ENCODE measurements around the gene ZNF718.
"Not testable (repeated sequence)": the region's sequence is repeated elsewhere in the genome, so short reads cannot be mapped to it uniquely, and the experiment has no call there.

The ZNF718 gene

GRCh38 chr4:124275-125081, at the start of gene ZNF718:
TSS of gene ZNF718 (plus strand) at chr4:124501. CDS start at chr4:124671, 170 bp downstream.
- peak; percentile 87 for DNase-seq

- DNase-seq: no peak
Observed at GRCh38 chr4:85951-86350, 38.4 kb upstream of the ZNF718 start.

- not testable (repeated sequence) for DNase-seq
Observed at GRCh38 chr4:86559-87324, 37.6 kb upstream of the ZNF718 start.

GRCh38 chr4:98386-98785, 25.9 kb upstream of the ZNF718 start:
- DNase-seq: no peak

- DNase-seq: no peak
Observed at GRCh38 chr4:99863-100262, 24.4 kb upstream of the ZNF718 start.

- no peak for DNase-seq
Observed at GRCh38 chr4:107083-107443, 17.2 kb upstream of the ZNF718 start.

- DNase-seq: no peak
Observed at GRCh38 chr4:107444-108429, 16.6 kb upstream of the ZNF718 start.

- no peak for DNase-seq
Observed at GRCh38 chr4:112771-113170, 11.5 kb upstream of the ZNF718 start.

GRCh38 chr4:113732-114131, 10.6 kb upstream of the ZNF718 start:
- DNase-seq: no peak

GRCh38 chr4:114149-114548, 10.2 kb upstream of the ZNF718 start:
- DNase-seq: no peak

- DNase-seq: no peak
Observed at GRCh38 chr4:116499-116898, 7.8 kb upstream of the ZNF718 start.

GRCh38 chr4:120616-121015, 3.7 kb upstream of the ZNF718 start:
- no peak for DNase-seq

GRCh38 chr4:121408-122084, 2.8 kb upstream of the ZNF718 start:
- no peak for DNase-seq

GRCh38 chr4:123922-124274, 403 bp upstream of the ZNF718 start:
- DNase-seq: not testable (repeated sequence)

- peak; percentile 2 for DNase-seq
Observed at GRCh38 chr4:125091-125771, 930 bp downstream of the ZNF718 start.

- DNase-seq: no peak
Observed at GRCh38 chr4:125833-126232, 1.5 kb downstream of the ZNF718 start.

GRCh38 chr4:132483-132882, 8.2 kb downstream of the ZNF718 start:
- no peak for DNase-seq

- no peak for DNase-seq
Observed at GRCh38 chr4:138935-139334, 14.6 kb downstream of the ZNF718 start.

- no peak for DNase-seq
Observed at GRCh38 chr4:139691-140090, 15.4 kb downstream of the ZNF718 start.

GRCh38 chr4:146621-147020, 22.3 kb downstream of the ZNF718 start:
- DNase-seq: no peak

- no peak for DNase-seq
Observed at GRCh38 chr4:147233-147632, 22.9 kb downstream of the ZNF718 start.
